ENCODE data around the gene TMEM120A. TPM values are rescaled to one million over a fixed set of nuclear protein-coding genes. Genes with fewer than 3 reads are reported as not detected.
"Not testable (repeated sequence)": the region's sequence is repeated elsewhere in the genome, so short reads cannot be mapped to it uniquely, and the experiment has no call there.

Gene TMEM120A
- polyA plus RNA-seq (ENCODE audit: insufficient read length in 4 of 4): 10 to 100 TPM; 54.7 to 63.6 (median 57.4) TPM

- DNase-seq (ENCODE audit: low read depth in 4 of 4, low spot score in 2 of 4): peak; percentile 67 to 89 (median 81)
These were observed at the start of gene TMEM120A for GRCh38 chr7:75994388-75995051. Gene TMEM120A, minus strand, starts transcription at chr7:75994595. Its CDS starts 25 bp downstream, at chr7:75994570.

DNA sequence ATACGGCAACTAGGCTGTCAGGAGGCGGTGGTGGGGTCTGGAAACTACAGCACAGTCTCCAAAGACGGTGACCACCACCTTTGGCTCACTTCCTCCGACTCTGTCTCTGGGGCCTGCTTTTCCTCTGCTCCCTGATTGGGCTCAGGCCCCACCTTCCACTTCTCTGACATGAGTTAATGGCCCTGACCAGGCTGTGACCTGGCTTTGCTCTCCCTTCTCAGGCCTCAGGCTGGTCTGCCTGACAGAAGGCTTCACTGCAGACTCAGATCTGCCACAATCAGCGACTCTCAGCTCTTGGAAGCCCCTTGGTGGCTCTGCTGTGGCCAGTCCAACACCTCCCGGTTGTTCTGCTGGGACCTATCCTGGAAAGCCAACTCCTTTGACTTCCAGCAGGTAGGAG lies 45.7 kb upstream of the TMEM120A start:
- no peak for DNase-seq (ENCODE audit: low read depth in 4 of 4, low spot score in 2 of 4)

GRCh38 chr7:76037310-76037709 lies 42.9 kb upstream of the TMEM120A start:
- DNase-seq (ENCODE audit: low read depth in 4 of 4, low spot score in 2 of 4): no peak

DNA sequence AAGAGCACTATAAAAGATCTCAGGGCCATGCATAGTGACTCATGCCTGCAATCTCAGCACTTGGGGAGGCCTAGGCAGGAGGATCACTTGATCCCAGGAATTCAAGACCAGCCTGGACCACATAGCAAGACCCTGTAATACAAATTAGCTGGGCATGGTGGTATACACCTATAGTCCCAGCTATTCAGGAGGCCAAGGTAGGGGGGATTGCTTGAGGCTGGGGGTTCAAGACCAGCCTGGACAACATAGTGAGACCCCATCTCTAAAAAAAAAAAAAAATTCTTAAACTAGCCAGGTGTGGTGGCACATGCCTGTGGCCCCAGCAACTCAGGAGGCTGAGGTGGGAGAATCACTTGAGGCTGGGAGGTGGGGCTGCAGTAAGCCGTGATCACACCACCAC lies 37.6 kb upstream of the TMEM120A start:
- no peak for DNase-seq (ENCODE audit: low read depth in 4 of 4, low spot score in 2 of 4)

DNA sequence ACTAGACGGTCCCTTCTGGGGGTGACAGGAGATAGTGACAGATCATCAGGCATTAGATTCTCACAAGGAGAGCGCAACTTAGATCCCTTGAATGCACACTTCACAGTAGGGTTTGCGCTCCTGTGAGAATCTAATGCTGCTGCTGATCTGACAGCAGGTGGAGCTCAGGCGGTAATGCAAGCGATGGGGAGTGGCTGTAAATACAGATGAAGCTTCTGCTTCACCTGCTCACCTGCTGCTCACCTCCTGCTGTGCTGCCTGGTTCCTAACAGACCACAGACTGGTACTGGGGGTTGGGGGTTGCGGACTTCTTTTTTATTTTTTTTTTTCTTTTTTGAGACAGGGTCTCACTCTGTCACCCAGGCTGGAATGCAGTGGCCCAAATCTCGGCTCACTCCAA lies 35.3 kb upstream of the TMEM120A start:
- not testable (repeated sequence) for DNase-seq (ENCODE audit: low read depth in 4 of 4, low spot score in 2 of 4)

GRCh38 chr7:76023002-76023401 lies 28.6 kb upstream of the TMEM120A start:
- no peak for DNase-seq (ENCODE audit: low read depth in 4 of 4, low spot score in 2 of 4)

DNA sequence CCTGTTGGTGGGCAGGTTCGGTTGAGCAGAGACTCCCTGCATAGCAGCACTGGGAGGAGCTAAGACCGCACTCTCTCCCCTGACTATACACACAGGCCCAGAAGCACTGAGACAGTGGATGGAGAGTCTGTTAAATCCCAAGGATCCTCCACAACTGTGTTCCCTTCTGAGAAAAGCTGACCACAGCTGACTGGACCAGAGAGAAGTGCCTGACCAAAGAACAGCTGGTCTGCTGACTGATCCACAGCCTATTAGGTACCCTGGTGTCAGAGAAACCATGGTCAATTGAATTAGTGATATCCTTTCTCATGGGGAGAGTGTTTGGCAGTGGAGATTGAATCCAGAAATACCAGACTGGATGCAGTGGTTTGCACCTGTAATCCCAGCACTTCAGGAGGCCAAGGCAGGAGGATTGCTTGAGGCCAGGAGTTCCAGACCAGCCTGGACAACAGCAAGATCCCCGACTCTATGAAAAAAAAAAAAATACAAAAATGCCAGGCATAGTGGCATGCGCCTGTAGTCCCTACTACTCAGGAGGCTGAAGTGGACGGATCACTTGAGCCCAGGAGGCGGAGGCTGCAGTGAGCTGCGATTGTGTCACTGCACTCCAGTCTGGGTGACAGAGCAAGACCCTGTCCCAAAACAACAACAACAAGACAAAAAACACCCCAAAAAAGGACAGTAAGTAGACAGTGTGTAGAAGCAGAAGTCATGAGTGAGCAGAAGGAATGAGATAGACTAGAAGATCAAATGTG lies 27.8 kb upstream of the TMEM120A start:
- DNase-seq (ENCODE audit: low read depth in 4 of 4, low spot score in 2 of 4): no peak

- DNase-seq (ENCODE audit: low read depth in 4 of 4, low spot score in 2 of 4): peak; percentile 11 to 41 (median 24)
These were observed 25.8 kb upstream of the TMEM120A start for GRCh38 chr7:76020031-76020714.

GRCh38 chr7:76018520-76018919 lies 24.1 kb upstream of the TMEM120A start:
- not testable (repeated sequence) for DNase-seq (ENCODE audit: low read depth in 4 of 4, low spot score in 2 of 4)

GRCh38 chr7:76016191-76016947 lies 22.0 kb upstream of the TMEM120A start:
- no peak for DNase-seq (ENCODE audit: low read depth in 4 of 4, low spot score in 2 of 4)

DNA sequence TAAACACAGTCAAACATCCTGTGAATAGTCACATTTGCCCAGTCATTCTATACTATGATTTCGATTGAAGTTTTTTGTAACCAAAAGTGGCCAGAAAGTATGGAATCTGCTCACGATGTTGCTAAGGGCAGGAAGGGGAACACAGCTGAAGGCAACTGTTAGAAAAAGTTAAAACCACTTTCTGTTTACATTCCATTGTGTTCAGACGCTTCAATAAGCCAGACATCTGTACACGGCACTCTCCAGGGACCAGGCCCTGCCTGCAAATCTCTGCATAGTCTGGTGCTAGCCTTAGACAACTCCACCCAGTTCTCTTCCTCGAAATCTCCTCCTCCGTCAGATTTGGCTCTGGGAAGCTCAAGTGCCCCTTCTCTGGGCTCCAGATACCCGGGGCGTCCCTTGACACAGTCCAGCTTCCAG lies 17.1 kb upstream of the TMEM120A start:
- no peak for DNase-seq (ENCODE audit: low read depth in 4 of 4, low spot score in 2 of 4)

DNA sequence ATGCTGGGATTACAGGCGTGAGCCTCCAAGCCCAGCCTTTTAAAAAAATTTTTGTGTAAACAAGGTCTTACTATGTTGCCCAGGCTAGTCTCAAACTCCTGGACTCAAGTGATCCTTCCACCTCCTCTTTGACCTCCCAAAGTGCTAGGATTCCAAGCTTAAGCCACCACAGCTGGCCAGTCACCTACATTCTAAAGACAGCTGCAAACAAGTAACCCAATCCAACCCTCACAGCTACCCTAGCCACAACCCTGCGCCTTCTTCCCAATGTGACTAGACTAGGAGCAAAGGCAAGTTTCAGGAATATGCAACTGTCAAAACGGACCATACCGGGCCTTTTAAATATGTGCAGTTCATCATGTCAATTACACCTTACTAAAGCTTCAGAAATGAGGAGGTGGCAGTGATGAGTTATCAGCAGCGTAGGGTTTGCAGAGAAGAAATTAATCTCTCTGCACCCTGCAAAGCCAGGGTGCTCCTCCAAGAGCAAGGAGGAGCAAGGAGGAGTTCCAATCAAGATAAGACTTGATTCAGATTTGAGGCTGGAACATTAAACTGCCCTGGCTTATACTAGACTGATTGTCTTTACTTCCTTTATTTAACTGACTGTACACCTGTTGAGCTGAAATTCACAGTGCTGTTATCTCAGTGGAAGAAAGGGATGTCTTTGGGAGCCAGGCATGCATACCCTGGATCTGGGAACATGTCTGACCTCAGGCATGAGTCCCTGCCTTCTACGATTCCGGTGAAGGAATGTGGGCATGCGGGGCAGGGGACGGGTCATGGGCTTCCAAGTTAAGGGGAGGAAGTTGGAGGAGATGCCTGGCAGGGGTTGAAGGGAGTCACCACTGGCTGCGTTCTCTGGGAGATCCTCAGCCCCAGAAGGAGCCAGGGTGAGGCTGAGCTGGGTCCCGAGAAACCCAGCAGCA lies 15.5 kb upstream of the TMEM120A start:
- DNase-seq (ENCODE audit: low read depth in 4 of 4, low spot score in 2 of 4): no peak

GRCh38 chr7:76008156-76008687 lies 13.8 kb upstream of the TMEM120A start:
- DNase-seq (ENCODE audit: low read depth in 4 of 4, low spot score in 2 of 4): no peak

- DNase-seq (ENCODE audit: low read depth in 4 of 4, low spot score in 2 of 4): not testable (repeated sequence)
These were observed 10.6 kb upstream of the TMEM120A start for GRCh38 chr7:76005004-76005403.

GRCh38 chr7:76003351-76003750 lies 9.0 kb upstream of the TMEM120A start:
- no peak for DNase-seq (ENCODE audit: low read depth in 4 of 4, low spot score in 2 of 4)

DNA sequence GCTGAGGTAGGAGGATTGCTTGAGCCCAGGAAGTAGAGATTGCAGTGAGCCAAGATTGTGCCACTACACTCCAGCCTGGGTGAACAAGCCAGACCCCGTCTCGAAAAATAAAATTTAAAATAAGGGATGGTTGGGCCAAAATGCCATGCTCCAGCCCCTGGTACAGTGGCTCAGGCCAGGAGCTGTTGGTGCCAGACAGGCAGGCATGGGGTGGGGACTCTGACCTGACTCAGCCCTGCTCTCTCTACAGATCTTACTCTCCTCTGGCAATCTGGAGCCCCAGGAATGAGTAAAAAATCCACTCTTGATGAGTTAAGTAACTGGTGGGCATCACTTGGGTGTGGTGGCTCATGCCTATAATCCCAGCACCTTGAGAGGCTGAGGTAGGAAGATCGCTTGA lies 8.4 kb upstream of the TMEM120A start:
- no peak for DNase-seq (ENCODE audit: low read depth in 4 of 4, low spot score in 2 of 4)

GRCh38 chr7:76002139-76002538 lies 7.7 kb upstream of the TMEM120A start:
- no peak for DNase-seq (ENCODE audit: low read depth in 4 of 4, low spot score in 2 of 4)

- DNase-seq (ENCODE audit: low read depth in 4 of 4, low spot score in 2 of 4): no peak
These were observed 6.2 kb upstream of the TMEM120A start for GRCh38 chr7:76000566-76000965.

GRCh38 chr7:75998038-75998437 lies 3.6 kb upstream of the TMEM120A start:
- no peak for DNase-seq (ENCODE audit: low read depth in 4 of 4, low spot score in 2 of 4)
